Activated T-helper 17 cell treated with anti-CD3 and anti-CD28 coated beads, Interleukin-2, amount 50 U/mL, for 72 hours (primary cell): Measurements from ENCODE around the gene LRFN2. TPM values are rescaled to one million over a fixed set of nuclear protein-coding genes. Genes with fewer than 3 reads are reported as not detected.

Source experiments
- ATAC-seq: fragments of 150-1000 bp; cut with Tn5 transposase; replicated peaks from 2 replicates; pipeline ENCODE4 v1.10.0; 2021; ENCODE audit warnings: mild to moderate bottlenecking, moderate library complexity
- H3K27ac Mint-ChIP-seq: one replicate; pipeline ENCODE4 v1.8.0; 2022; ENCODE audit warnings: mixed read lengths
- H3K27me3 Mint-ChIP-seq: one replicate; pipeline ENCODE4 v1.8.0; 2022; ENCODE audit warnings: mixed read lengths
- H3K36me3 Mint-ChIP-seq: one replicate; pipeline ENCODE4 v1.8.0; 2022; ENCODE audit warnings: low read depth, mild to moderate bottlenecking, mixed read lengths
- H3K4me1 Mint-ChIP-seq: one replicate; pipeline ENCODE4 v1.8.0; 2022; ENCODE audit warnings: mixed read lengths
- H3K4me3 Mint-ChIP-seq: one replicate; pipeline ENCODE4 v1.8.0; 2022; ENCODE audit warnings: mild to moderate bottlenecking, mixed read lengths
- H3K9me3 Mint-ChIP-seq: one replicate; pipeline ENCODE4 v1.8.0; 2022; ENCODE audit warnings: mixed read lengths
- total RNA-seq, 2 donors: library from RNA; stranded (reverse); gene quantifications; one replicate each; pipeline ENCODE4 v1.2.3, GENCODE V29; 2022

Gene LRFN2
- total RNA-seq = under 1 TPM in 1 of 2 donors, not detected in 1; 0.08 TPM

- no peaks in the 10 kb centered on the region for H3K9me3 Mint-ChIP-seq
These were observed at the start of gene LRFN2 for GRCh38 chr6:40587240-40588069. TSS of gene LRFN2 (minus strand) at chr6:40587364.

GRCh38 chr6:40634429-40634828, 47.3 kb upstream of the LRFN2 start:
- no peak for ATAC-seq
- H3K4me1 Mint-ChIP-seq = no peaks in the 10 kb centered on the region
- H3K27ac Mint-ChIP-seq = no peak overlapping the region
- H3K4me3 Mint-ChIP-seq = no peak overlapping the region
- peaks cover 8% of the 10 kb centered on the region for H3K27me3 Mint-ChIP-seq
- no peaks in the 10 kb centered on the region for H3K36me3 Mint-ChIP-seq
- H3K9me3 Mint-ChIP-seq = no peaks in the 10 kb centered on the region

More at GRCh38 chr6:40587240-40588069, at the start of gene LRFN2:
- peak; percentile 80 for ATAC-seq
- Mint-ChIP-seq H3K36me3 (no peaks in the 10 kb centered on the region), H3K4me1 (peaks cover 9% of the 10 kb centered on the region), H3K4me3 (peak within 1 kb of the TSS; percentile 62), H3K27me3 (peaks cover 32% of the 10 kb centered on the region), H3K27ac (no peak within 1 kb of the TSS)

- no peaks in the 10 kb centered on the region for H3K4me1 Mint-ChIP-seq
- no peak overlapping the region for H3K27ac Mint-ChIP-seq
- no peaks in the 10 kb centered on the region for H3K36me3 Mint-ChIP-seq
These were observed 44.6 kb upstream of the LRFN2 start for GRCh38 chr6:40631744-40632143.

GRCh38 chr6:40630488-40630887, 43.3 kb upstream of the LRFN2 start:
- Mint-ChIP-seq H3K27me3 (peaks cover 11% of the 10 kb centered on the region), H3K27ac (no peak overlapping the region), H3K4me1 (no peaks in the 10 kb centered on the region), H3K4me3 (no peak overlapping the region), H3K9me3 (no peaks in the 10 kb centered on the region), H3K36me3 (no peaks in the 10 kb centered on the region)
- no peak for ATAC-seq

More at GRCh38 chr6:40631744-40632143, 44.6 kb upstream of the LRFN2 start:
- Mint-ChIP-seq H3K27me3 (peaks cover 11% of the 10 kb centered on the region), H3K4me3 (no peak overlapping the region), H3K9me3 (no peaks in the 10 kb centered on the region)
- no peak for ATAC-seq

- Mint-ChIP-seq H3K36me3 (no peaks in the 10 kb centered on the region), H3K4me3 (no peak overlapping the region), H3K27ac (no peak overlapping the region), H3K9me3 (no peaks in the 10 kb centered on the region), H3K4me1 (no peaks in the 10 kb centered on the region), H3K27me3 (peaks cover 11% of the 10 kb centered on the region)
- no peak for ATAC-seq
These were observed 42.9 kb upstream of the LRFN2 start for GRCh38 chr6:40630051-40630450.

GRCh38 chr6:40629463-40629862, 42.3 kb upstream of the LRFN2 start:
- no peak overlapping the region for H3K27ac Mint-ChIP-seq
- H3K4me3 Mint-ChIP-seq = no peak overlapping the region
- H3K4me1 Mint-ChIP-seq = no peaks in the 10 kb centered on the region
- no peak for ATAC-seq
- H3K27me3 Mint-ChIP-seq = peaks cover 11% of the 10 kb centered on the region
- no peaks in the 10 kb centered on the region for H3K9me3 Mint-ChIP-seq
- no peaks in the 10 kb centered on the region for H3K36me3 Mint-ChIP-seq

GRCh38 chr6:40627316-40627715, 40.2 kb upstream of the LRFN2 start:
- Mint-ChIP-seq H3K4me3 (no peak overlapping the region), H3K27me3 (peaks cover 11% of the 10 kb centered on the region), H3K27ac (no peak overlapping the region), H3K36me3 (no peaks in the 10 kb centered on the region), H3K4me1 (no peaks in the 10 kb centered on the region), H3K9me3 (no peaks in the 10 kb centered on the region)
- ATAC-seq = no peak

- H3K36me3 Mint-ChIP-seq = no peaks in the 10 kb centered on the region
- no peak for ATAC-seq
These were observed 39.7 kb upstream of the LRFN2 start for GRCh38 chr6:40626886-40627285.

GRCh38 chr6:40623932-40624331, 36.8 kb upstream of the LRFN2 start:
- H3K27me3 Mint-ChIP-seq = peaks cover 10% of the 10 kb centered on the region
- H3K4me3 Mint-ChIP-seq = no peak overlapping the region
- no peak overlapping the region for H3K27ac Mint-ChIP-seq
- ATAC-seq = no peak
- no peaks in the 10 kb centered on the region for H3K36me3 Mint-ChIP-seq
- H3K9me3 Mint-ChIP-seq = no peaks in the 10 kb centered on the region
- no peaks in the 10 kb centered on the region for H3K4me1 Mint-ChIP-seq

More at GRCh38 chr6:40626886-40627285, 39.7 kb upstream of the LRFN2 start:
- H3K9me3 Mint-ChIP-seq = no peaks in the 10 kb centered on the region
- H3K4me1 Mint-ChIP-seq = no peaks in the 10 kb centered on the region
- H3K4me3 Mint-ChIP-seq = no peak overlapping the region
- H3K27ac Mint-ChIP-seq = no peak overlapping the region
- peaks cover 8% of the 10 kb centered on the region for H3K27me3 Mint-ChIP-seq

GRCh38 chr6:40623178-40623577, 36.0 kb upstream of the LRFN2 start:
- Mint-ChIP-seq H3K9me3 (no peaks in the 10 kb centered on the region), H3K27me3 (peaks cover 13% of the 10 kb centered on the region), H3K36me3 (no peaks in the 10 kb centered on the region), H3K27ac (no peak overlapping the region), H3K4me3 (no peak overlapping the region), H3K4me1 (no peaks in the 10 kb centered on the region)
- no peak for ATAC-seq

GRCh38 chr6:40620574-40621240, 33.5 kb upstream of the LRFN2 start:
- no peaks in the 10 kb centered on the region for H3K9me3 Mint-ChIP-seq
- H3K27ac Mint-ChIP-seq = no peak overlapping the region
- no peaks in the 10 kb centered on the region for H3K36me3 Mint-ChIP-seq

GRCh38 chr6:40614671-40615070, 27.5 kb upstream of the LRFN2 start:
- Mint-ChIP-seq H3K9me3 (no peaks in the 10 kb centered on the region), H3K4me1 (no peaks in the 10 kb centered on the region), H3K27me3 (peaks cover 28% of the 10 kb centered on the region), H3K36me3 (no peaks in the 10 kb centered on the region), H3K27ac (no peak overlapping the region), H3K4me3 (no peak overlapping the region)
- ATAC-seq = no peak

More at GRCh38 chr6:40620574-40621240, 33.5 kb upstream of the LRFN2 start:
- Mint-ChIP-seq H3K4me3 (no peak overlapping the region), H3K4me1 (no peaks in the 10 kb centered on the region), H3K27me3 (peaks cover 17% of the 10 kb centered on the region)
- ATAC-seq = no peak

GRCh38 chr6:40611912-40612311, 24.7 kb upstream of the LRFN2 start:
- Mint-ChIP-seq H3K27me3 (peaks cover 31% of the 10 kb centered on the region), H3K4me1 (no peaks in the 10 kb centered on the region)
- no peak for ATAC-seq

GRCh38 chr6:40611434-40611833, 24.3 kb upstream of the LRFN2 start:
- H3K27me3 Mint-ChIP-seq = peaks cover 31% of the 10 kb centered on the region
- H3K36me3 Mint-ChIP-seq = no peaks in the 10 kb centered on the region
- ATAC-seq = no peak
- H3K4me1 Mint-ChIP-seq = no peaks in the 10 kb centered on the region
- no peak overlapping the region for H3K27ac Mint-ChIP-seq
- H3K9me3 Mint-ChIP-seq = no peaks in the 10 kb centered on the region
- H3K4me3 Mint-ChIP-seq = no peak overlapping the region

More at GRCh38 chr6:40611912-40612311, 24.7 kb upstream of the LRFN2 start:
- Mint-ChIP-seq H3K9me3 (no peaks in the 10 kb centered on the region), H3K4me3 (no peak overlapping the region), H3K27ac (no peak overlapping the region), H3K36me3 (no peaks in the 10 kb centered on the region)

- Mint-ChIP-seq H3K9me3 (no peaks in the 10 kb centered on the region), H3K27me3 (peaks cover 32% of the 10 kb centered on the region), H3K4me3 (no peak overlapping the region), H3K4me1 (no peaks in the 10 kb centered on the region), H3K36me3 (no peaks in the 10 kb centered on the region), H3K27ac (no peak overlapping the region)
- ATAC-seq = no peak
These were observed 23.1 kb upstream of the LRFN2 start for GRCh38 chr6:40610229-40610628.
